Esophagus muscularis mucosa (tissue), 3 donors: ENCODE results near the gene PYROXD2.

Experiments used
- CTCF ChIP-seq, 3 experiments: fragments of 200-600 bp in 2 of 3; fragments of 450-650 bp in 1 of 3; sonication (generic) in 2 of 3; IDR thresholded peaks; one replicate each; pipeline ENCODE4 v1.5.1; 2017 to 2019; ENCODE audit warnings: antibody characterized with exemption in 3 of 3, mild to moderate bottlenecking in 2 of 3, moderate library complexity in 1 of 3
- POLR2A ChIP-seq: fragments of 450-650 bp; IDR thresholded peaks from one replicate; pipeline ENCODE4 v1.6.1; 2017; ENCODE audit warnings: antibody characterized with exemption, moderate library complexity, mild to moderate bottlenecking, low read depth
- POLR2AphosphoS5 ChIP-seq, 2 donors: sonication (generic); formaldehyde crosslinking; IDR thresholded peaks; one replicate each; pipeline ENCODE4 v1.6.1; 2017; ENCODE audit warnings: antibody characterized with exemption in 2 of 2

DNA sequence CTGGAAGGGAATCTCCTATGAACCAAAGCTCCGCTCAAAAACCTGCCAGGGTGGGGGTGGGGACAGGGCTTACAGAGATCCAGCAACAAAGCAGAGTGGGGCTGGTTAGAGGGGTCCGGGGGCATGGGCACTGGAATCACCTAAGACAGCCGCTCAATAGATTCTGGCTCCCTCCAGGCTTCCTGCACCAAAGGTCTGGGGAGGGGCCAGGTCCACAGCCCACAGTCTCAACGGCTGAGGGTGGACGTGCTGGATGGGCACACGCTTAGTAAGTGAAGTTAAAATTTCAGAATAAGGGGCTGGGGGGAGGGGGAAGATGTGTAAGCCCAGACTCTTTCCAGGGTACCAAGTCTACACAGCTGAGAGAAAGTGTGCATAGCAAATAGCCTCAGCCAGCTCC lies 31.1 kb downstream of the PYROXD2 start:
- TF ChIP-seq CTCF (IDR thresholded peaks at IDR 0.05) (no peak), POLR2A (no peak), POLR2AphosphoS5 (IDR thresholded peaks at IDR 0.05) (no peak)
